ENCODE results near the gene TMEM175.

TMEM175 gene

DNA sequence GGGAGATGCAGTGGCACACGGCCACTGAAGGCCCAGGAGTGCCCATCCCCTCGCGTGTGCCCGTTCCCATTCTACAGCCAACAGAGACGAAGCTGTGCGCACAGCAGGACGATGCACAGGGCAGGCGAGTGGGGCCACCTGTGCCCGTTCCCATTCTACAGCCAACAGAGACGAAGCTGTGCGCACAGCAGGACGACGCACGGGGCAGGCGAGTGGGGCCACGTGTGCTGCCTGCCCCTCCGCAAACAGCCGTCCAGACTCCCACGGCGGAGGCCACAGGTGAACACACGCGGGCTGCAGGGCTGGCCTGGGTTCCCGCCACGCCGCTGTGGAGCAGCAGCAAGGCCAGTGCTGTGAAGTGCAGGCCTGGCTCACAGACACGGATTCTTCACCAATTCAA, 32.2 kb upstream of the TMEM175 start:
- TF ChIP-seq, protein P1, sequence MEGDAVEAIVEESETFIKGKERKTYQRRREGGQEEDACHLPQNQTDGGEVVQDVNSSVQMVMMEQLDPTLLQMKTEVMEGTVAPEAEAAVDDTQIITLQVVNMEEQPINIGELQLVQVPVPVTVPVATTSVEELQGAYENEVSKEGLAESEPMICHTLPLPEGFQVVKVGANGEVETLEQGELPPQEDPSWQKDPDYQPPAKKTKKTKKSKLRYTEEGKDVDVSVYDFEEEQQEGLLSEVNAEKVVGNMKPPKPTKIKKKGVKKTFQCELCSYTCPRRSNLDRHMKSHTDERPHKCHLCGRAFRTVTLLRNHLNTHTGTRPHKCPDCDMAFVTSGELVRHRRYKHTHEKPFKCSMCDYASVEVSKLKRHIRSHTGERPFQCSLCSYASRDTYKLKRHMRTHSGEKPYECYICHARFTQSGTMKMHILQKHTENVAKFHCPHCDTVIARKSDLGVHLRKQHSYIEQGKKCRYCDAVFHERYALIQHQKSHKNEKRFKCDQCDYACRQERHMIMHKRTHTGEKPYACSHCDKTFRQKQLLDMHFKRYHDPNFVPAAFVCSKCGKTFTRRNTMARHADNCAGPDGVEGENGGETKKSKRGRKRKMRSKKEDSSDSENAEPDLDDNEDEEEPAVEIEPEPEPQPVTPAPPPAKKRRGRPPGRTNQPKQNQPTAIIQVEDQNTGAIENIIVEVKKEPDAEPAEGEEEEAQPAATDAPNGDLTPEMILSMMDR (IDR thresholded peaks at IDR 0.05) = no peak

DNA sequence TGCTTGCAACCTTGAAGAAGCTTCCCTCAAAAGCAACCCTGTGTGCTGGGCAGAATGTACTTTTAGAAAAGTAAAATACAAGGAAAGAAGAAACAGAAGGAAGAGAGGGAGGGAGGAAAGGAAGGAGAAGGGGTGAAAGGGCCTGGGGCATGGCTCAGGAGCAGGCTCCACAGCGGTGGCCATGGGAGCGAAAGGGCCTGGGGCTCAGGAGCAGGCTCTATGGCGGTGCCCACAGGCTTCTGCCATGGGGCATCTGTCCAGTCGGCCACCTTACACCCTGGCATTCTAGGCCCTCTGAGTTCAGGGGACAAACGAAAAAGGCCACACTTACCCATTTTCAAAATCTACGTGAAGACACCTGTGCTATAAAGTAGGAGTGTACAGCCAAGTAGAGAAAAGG, 31.5 kb upstream of the TMEM175 start:
- TF ChIP-seq, protein P1 (IDR thresholded peaks at IDR 0.05) = no peak

DNA sequence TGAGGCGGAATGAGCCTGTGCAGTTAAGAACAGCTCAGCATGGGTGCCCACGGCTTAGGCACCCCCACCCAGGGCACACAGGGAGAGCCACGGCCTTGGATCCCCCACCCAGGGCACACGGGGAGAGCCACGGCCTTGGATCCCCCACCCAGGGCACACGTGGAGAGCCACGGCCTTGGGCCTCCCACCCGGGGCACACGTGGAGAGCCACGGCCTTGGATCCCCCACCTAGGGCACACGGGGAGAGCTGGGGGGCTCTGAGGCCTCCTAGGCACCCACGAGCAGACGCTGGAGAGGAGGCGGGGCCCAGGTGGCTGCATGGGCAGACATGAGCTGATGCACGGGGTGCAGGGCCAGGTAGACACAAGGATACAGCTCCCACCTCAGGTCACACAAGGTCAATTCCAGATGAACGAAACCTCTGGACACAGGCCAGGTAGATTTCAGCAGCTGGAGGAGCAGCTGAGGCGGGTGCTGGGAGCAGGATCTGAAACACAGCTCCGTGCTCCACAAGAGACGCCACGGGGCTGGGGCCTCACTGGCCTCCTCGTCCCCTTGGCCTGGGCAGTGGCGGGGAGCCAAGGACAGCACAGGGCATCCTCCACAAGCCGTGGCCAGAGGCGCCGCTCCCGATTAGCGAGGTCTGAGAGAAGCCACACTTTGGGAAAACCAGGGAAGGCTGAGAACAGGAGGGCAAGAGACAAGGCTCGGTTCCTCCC, 30.9 kb upstream of the TMEM175 start:
- TF ChIP-seq, protein P1 (IDR thresholded peaks at IDR 0.05) = no peak

DNA sequence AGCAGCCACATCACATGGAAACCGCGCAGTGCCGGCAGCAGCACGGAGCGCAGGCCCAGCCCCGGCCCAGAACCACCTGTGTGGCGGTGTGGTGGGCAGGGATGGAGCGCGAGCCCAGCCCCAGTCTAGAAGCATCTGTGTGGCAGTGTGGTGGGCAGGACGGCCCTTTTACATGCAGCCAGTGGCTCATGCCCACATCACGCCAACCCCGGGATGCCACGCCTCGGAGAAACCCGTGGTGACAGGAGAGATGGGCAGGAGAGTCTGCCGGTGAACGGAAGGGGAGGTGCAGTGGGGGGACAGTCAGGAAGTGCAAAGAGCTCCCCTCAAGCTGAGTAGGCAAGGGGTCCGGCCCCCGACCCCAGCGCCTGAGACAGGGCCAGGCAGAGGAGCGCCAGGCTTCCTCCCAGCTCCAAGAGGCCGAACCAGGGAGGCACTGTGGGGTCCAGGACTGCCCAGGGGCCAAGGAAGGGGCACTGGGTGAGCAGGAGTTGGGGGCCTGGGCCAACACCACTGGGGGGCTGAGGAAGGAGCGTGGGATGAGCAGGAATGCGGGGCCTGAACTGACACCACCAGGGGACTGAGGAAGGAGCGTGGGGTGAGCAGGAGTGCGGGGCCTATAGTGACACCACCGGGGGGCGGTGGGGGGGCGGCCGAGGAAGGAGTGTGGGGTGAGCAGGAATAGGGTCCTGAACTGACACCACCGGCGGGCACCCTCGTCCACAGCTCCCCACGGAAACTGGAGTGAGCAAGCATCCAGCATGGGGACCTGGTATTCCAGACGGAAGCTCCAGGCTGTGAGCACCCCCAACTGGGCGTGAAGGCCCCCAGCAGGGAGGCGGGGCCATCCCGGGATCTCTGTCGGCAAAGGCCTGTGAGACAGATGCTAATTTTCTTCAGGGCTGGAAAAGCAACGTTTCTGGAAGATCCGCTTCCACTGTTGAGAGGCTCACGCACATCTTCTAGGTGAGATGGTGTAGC, 28.9 kb upstream of the TMEM175 start:
- TF ChIP-seq, protein P1 (IDR thresholded peaks at IDR 0.05) = no peak

DNA sequence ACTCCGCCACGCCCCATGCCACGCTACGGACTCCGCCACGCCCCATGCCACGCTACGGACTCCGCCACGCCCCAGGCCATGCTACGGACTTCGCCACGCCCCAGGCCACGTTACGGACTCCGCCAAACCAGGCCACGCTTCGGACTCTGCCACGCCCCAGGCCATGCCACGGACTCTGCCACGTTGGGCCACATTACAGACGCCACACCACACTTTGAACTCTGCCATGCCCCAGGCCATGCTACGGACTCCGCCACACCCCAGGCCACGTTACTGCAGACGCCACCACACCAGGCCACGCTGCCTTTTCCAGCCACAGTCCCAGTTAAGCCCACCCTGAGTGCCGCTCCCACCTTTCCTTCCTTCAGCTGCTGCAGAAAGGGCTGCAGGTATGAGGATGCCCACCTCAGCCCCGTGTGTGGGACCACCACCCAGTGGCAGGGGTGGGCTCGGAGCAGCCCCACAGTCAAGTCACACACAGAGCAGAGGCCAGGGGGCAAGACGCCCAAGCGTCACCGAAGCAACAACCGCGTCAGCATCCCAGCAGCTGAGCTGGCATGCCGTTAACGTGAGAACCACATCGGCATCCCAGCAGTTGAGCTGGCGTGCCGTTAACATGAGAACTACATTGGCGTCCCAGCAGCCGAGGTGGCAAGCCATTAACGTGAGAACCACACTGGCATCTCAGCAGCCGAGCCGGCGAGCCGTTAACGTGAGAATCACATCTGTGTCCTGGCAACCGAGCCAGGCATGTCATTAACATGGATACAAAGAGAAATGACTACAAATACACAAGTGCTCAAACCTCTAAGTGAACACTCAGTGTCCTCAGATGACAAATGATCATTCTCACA, 26.5 kb upstream of the TMEM175 start:
- TF ChIP-seq, protein P1 (IDR thresholded peaks at IDR 0.05) = no peak

DNA sequence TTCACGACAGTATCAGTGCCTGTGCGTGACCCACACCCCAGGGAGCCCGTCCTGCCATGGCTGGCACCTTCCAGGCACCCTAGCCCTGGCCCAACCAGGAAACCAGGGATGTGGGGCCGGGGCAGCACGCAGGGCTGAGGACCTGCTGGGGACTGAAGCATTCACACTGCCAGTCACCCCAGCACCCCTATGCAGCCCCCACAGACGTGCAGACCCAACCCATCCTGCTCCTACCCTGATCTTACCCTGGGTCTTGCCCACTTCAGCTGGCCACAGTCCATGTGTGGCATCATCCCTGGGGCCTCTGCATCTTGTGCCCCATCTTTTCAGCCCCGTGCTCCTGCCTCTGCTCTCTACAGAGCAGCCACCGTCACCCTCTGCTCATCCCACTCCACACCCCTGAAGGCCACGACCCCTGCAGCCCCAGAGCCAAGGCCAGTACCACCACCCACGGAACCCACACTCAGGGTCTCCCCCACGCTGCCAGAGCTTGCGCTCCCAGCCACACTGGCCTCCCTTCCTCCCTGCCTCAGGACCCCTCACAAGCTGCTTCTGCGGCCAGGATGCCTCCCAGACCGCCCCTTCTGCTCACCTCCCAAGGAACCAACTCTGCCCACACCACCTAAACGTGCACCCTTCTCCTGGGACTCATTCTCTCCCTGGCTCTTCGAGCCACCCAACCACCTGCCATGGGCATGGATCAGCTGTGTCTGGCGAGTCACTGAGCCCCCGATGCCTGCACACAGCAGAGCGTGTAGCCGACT, 25.7 kb upstream of the TMEM175 start:
- TF ChIP-seq, protein P1 (IDR thresholded peaks at IDR 0.05) = no peak

DNA sequence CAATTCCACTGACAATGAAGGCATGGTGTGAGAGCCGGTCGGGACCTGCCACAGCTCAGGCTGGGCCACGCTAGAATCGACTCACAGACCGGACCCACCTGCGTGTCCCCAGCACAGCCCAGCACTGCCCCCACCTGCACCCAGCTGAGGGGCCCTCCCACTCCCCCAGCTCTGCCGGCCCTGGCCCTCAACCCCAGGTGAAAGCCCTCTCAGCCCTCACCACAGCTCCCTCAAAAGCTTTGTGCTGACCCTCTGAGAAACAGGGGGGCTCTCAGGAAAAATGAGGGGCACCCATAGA, 25.2 kb upstream of the TMEM175 start:
- TF ChIP-seq, protein P1 (IDR thresholded peaks at IDR 0.05) = no peak
